GM18517 (cell line): ENCODE results near the gene TARBP2.
"Not testable (repeated sequence)": the region's sequence is repeated elsewhere in the genome, so short reads cannot be mapped to it uniquely, and the experiment has no call there.

ENCODE experiments used
- ATAC-seq: cut with Tn5 transposase; IDR thresholded peaks from one replicate; pipeline ENCODE4 v1.9.1; 2021; ENCODE audit warnings: mild to moderate bottlenecking, moderate library complexity; ENCODE audit not compliant: unreplicated experiment

Gene TARBP2

DNA sequence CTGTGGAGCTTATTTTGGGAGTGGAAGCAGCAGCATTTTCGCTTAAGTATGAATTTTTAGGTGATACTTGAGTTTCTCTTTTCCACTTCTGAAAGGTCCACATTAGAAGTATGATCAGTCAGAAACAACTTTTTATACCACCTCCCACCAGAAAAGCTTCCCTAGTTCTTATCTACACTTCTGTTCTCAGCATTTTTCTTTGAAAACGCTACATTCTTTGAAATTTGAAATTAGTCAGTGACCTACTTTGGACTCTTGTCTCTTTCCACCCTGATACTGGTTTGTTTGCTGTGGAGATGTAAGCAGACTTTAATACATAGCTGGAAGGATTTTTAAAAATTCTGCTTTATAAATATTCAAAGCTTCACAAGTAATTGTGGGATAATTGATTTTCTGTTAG lies 27.0 kb upstream of the TARBP2 start:
- ATAC-seq, result no peak

DNA sequence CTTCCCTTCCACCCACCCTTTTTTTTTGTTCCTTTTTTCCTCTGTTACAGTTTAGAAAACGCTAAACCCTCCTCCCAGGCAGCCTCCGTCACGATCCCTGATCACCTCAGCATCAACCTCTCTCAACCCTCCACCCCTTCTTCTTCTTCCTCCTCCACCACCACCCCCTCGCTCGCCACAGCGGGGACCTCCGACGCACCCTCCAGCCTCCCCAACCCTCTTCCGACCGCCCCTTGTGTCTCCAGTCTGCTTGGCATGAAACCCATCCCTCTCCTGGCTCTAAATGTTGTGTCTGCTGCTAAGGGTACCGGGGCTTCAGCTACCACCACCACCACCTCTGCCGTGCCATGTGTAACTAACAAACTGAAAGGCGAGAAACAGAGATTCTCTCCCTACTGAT lies 26.3 kb upstream of the TARBP2 start:
- ATAC-seq, result no peak

DNA sequence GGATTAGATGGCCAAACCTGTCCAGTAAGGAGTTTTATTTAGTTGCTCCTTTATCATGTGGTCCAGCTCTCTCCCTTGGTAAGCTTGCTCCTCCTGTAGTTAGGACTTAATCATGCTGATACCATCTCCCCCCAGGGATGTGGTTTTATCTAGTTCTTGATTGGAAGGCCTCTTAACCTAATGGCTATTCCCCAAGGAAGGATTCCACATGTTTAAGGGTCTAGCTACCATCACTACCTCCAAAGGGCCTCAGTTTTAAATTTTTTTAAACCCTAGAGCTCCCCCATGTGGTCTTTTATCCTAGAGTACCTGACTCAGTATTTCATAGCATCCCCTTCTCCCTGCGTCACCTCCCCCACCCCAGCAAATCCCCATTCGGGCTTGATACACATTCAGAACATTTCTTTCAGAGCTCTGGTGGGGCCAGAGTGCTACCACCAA lies 24.3 kb upstream of the TARBP2 start:
- no peak for ATAC-seq

DNA sequence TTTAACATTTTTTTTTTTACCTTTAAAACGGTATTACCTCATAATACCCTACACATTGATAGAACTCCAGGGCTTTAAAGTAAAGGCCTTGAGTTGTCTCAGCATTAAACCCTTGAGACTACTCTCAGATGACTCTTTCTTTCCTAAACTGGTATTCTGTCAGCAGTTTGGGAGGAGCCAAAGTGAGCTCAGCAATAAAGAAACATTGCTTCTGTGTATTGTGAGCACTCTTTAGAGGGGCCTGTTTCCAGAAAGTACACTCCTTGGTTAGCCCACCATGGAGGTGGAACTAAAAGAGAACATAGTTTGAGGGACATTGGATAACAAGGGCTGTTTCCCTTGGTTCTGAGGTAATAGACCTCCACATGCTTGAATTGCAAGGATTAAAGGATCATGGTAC lies 22.2 kb upstream of the TARBP2 start:
- no peak for ATAC-seq

DNA sequence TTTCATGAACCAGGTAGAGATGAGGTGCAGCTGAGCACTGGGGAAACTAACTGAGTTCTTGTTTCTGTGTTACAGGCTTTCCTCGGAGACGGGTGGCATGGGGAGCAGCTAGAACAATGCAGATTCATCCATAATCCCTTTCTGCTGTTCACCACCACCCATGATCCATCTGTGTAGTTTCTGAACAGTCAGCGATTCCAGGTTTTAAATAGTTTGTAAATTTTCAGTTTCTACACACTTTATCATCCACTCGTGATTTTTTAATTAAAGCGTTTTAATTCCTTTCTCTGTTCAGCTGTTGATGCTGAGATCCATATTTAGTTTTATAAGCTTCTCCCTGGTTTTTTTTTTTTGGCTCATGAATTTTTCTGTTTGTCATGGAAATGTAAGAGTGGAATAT lies 21.8 kb upstream of the TARBP2 start:
- ATAC-seq, result no peak

DNA sequence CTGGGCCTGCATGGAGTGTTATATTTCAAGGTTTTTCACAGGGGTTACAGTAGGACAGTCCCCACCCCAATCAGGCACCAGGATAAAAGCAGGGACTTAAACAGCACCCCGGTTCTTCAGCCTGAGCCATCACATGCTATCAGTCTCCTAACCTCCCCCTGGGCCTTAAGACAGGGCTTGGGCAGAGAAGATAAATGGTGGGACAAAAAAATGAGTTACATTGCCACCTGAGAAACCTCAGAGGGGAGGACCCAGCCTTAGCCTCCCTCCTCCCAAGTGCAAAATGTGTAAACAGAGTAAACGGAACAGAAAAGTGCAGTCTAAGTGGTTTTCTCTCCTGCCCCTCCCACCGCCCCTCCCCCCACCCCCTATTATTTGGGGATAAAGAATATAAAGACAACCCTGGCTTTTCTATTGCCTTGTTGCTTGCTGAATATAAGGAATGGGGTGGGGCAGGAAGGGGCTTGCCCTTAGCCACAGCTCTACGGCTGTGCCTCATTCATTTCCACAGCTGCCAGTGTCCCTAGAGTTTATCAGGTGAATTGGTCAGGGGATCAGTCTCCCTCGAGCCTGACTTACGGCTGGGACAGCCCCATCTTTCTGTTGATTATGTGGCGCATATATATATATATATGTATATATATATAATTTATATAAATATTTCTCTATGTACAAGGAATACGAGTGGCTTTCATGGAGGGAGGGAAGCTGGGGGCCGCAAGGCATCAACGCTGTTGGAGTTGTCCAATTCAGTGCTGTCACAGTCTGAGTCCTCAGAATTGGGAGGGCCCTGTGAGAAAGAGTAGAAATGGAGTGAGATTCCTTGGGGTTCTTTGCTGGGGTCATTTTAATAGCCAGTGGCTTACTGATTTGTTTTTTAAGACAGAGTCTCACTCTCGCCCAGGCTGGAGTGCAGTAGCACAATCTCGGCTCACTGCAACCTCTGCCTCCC lies 20.3 kb upstream of the TARBP2 start:
- no peak for ATAC-seq

DNA sequence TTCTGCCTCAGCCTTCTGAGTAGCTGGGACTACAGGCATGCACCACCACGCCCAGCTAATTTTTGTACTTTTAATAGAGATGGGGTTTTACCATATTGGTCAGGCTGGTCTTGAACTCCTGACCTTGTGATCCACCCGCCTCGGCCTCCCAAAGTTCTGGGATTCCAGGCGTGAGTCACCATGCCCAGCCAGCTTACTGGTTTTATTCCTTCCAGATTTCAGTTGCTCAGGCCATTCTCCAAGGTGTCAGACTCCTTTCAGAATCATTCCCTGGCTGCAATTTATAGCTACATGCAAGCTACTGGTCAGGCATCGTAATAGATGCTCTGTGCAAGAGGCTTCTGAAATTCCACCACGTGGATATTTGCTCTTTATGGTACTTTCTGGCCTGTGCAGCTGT lies 19.6 kb upstream of the TARBP2 start:
- ATAC-seq, result not testable (repeated sequence)

DNA sequence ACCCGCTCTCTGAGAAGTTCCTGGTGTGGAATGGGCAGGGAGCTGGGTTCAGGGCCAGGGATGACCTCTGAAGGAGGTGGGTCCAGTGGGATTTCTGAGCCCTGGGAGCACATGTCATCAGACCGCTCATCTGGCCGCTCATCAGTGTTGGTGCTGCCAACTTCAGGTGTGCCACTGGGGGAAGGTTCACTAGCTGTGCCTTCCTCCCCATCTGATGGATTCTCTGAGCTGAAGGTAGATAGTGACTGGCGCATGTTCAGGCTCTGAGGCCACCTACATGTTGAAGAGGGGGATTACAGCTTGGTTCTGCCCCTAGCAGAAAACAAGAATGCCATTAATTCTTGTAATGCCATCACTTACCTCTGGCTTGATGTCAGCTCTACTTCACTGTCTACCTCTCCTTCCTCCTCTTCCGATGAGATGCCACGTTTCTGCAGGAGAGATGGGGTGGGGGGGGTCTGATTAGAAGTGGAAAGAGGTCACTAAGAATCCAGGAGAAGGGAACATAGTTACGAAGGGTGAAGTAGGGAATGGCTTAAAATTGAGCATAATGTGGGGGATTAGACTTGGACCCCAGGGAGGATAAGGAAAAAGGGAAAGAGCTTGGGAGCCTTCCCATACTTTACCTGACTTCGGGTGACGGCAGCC lies 19.0 kb upstream of the TARBP2 start:
- ATAC-seq, result no peak

DNA sequence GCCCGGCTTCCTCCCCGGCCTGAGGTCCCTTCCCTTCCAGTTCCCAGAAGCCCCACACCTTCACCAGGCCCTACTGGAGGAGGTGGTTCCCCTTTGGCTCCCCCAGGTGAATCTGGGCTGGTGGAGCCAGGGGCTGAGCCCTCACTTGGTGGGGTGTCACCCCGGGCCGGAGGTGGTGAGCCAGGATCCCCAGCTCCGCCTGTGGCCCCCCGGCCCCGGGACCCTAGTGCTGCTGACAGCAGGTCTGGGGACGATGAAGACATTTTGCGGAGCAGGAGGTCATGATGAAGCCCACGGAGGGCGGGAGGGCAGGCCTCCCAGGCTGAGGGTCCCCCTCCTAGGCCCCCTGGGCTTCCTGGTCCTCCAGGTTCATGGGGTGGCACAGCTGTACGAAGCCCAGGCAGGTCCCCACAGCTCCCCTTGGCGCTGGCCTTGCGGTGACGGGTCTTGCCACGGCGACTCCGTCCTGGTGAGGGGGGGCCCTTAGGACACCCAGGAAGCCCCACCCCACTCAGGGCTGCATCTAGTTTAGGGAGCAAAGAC lies 18.4 kb upstream of the TARBP2 start:
- ATAC-seq, result no peak

DNA sequence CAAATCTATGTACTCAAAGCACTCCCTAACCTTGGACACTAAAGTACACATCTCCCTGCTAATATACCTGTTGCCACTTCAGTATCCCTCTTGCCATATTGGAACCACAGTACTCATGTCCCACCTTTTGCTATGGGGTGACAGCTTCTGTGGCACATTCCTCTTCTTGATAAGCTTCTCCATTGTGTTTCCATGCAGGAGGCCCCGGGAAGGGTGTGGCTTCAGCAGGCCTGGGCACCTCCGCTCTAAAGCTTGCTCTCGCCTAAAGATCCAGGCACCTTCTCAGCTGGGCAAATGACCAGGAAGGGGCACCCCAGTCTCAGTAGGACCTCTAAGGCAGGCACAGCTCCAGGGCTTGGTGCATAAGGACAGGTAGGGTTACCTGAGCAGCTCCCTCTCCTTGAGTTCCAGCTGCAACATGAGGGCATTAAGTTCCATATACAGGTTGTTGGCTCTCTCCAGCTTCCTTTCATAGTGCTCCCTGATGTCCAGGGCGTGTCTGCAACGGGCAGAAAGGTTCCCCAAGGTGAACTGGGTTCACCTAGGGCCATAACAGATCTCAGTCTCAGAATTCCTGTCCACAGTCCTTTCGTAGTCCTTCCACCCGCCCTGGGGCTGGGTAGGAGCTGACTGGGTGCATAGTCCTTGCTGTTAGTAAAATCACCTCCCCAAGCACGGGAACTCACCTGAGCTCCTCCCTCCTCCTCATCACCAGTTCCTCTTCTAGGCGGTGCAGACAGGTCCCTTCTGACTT lies 17.7 kb upstream of the TARBP2 start:
- ATAC-seq, result no peak

DNA sequence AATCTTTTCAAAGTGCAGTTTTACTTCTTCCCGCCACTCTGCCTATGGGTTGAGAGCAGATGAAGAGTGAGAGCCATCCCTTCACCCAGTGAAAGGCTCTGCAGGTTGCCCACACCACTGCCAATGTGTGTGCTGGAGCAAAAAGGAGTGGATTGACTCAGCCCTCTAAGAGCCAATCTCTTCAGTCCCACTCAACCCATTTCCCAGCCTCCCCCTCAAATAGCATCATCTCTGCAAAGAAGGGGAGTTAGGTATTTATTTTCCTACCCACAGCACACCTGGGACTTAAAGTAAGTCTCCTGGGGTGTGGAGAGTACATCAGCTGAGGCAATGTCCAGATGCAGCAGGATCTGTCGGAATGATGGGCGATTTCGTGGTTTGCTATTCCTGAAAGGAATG lies 17.1 kb upstream of the TARBP2 start:
- ATAC-seq, result no peak

DNA sequence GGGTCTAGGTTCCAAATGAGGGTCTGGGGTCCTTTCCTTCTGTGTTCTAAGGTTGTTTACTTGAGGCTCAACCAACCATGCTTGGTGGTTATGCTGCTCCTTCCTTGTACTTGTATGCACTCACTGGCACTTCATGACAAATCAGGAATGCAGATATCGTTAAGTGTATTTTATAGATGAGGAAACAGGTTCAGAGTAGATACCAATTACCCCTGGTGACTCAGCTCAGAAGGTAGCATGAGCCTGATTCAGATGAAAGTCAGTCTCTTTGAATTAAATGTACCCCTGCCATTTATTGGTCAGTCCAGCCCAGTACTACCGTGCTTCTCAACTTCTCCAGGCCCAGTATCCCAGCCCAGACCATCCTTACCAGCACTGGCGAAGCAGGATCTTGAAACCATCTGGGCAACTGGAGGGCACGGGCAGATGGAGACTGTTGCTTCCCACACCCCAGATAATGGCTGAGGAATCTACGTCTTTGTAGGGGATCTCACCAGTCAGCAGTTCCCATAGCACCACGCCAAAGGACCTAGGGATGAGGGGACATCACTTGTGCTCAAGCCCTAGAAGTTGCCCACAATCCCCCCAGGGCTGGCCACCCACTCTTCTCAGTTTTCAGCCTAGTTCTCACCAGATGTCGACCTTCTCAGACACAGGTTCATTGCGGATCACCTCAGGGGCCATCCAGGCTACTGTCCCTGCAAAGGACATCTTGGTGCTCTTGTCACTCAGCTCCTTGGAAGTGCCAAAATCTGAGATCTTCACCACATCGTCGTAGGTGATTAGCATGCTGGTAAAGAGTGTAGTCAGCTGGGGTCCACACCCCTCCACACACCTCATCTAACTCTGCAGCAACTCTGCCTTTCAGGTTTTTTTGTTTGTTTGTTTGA lies 16.2 kb upstream of the TARBP2 start:
- ATAC-seq, result no peak

DNA sequence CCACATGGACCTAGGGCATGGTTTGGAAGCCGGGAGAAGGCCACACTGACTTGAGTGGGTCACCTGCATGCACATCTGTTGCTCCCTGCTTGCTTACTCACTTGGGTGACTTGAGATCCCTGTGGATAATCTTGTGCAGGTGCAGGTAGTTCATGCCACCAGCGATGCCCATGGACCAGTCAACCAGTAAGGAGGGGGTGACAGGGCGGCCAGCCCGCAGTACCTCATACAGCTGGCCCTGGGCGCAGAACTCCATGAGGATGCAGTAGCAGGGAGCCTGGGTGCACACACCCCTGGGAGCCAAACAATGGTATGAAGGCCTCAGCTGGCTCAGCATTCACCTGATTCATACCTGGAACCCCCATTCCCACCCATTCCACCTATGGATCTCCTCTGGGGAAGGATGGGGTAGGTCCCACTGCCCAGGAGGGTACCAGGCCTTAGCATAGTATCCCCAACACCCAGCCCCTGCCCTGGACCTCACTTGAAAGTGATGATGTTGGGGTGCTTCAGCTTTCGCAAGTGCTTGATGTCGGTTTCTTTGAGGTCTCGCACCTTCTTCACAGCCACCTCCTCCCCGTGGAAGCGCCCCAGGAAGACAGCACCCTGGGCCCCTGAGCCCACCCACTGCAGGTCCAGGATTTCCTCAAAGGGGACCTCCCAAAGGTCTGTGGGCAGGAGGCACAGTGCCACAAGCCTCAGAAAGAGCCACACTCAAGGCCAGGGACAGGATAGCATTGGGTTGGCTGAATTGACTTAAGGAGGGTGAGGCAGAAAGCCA lies 14.9 kb upstream of the TARBP2 start:
- ATAC-seq, result no peak

DNA sequence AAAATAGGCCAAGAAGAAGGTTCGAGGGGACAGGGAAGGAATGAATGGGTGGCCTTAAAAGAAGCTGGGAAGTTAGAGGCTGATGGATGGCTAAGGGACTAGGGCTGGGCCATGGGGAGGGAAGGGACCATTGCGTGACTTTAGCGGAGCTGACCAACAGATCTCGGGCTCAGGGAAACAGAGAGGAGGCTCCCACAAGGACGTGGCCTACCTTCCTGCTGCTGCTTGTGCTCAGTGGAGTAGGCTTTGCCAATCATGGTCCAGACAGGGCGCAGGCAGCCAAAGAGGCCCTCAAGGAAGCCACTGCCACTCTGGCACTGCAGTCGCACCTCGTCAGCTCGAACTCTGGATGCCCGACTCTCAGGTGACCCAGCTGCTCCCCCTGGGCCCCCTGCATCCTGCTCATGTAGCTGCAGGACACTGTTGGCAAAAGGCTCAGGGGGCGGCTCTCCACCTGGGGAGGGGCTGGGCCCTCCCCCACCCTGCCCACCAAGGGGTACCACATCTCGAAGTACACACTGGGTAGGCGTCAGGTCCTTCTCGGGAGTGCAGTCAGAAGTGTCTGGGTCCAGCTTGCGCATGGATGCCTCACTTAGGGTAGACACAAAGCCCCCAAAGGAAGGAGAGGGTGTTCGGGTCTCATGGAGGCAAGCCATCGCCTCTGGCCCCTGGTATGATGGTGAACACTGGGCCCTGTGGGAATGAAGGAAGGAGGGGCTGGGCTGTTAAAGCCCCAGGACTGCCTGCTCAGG lies 14.2 kb upstream of the TARBP2 start:
- ATAC-seq, result no peak

DNA sequence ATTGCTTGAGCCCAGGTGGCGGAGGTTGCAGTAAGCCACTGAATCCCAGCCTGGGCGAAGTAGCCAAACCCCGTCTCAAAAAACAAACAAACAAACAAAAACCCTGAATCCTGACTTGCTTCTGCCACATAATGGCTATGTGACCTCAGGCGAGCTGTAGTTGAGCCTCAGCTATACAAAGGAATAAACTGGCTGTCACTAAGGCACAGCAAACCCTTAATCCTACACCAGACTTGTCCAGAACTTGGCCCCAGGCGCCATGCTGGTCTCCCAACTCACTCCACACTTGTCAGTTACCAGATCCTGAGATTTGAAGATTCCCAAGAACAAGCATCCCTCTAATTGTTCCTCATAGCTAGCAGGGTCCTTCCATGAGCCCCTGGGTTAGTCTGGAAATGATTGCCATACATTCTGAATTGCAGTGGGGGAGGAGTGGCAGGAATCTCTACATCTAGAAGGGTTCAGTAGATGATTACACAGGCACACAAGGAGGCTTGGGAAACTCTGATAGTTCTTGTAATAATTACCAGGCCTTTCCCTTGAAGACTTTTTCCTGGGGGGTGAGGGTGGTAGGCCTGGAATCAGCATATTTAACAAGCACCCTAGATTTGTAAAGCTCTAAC lies 11.7 kb upstream of the TARBP2 start:
- no peak for ATAC-seq

DNA sequence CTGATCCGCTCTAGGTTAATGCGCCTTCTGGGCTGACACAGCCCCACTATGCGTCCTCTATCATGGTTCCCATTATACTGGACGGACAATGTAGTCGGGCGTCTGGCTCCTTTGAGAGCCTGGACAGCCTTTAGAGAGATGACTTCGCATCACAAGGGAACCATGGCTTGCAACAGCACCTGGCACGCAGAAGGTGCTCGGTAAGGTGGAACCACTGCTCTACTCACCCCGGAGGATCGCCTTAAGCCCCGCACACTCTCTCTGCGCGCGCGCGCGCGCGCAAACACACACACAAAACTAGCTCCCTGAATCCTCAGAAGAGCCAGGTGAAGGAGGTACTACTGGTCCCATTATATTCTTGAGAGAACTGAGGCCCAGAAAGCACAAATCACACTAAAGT lies 8.9 kb upstream of the TARBP2 start:
- no peak for ATAC-seq

DNA sequence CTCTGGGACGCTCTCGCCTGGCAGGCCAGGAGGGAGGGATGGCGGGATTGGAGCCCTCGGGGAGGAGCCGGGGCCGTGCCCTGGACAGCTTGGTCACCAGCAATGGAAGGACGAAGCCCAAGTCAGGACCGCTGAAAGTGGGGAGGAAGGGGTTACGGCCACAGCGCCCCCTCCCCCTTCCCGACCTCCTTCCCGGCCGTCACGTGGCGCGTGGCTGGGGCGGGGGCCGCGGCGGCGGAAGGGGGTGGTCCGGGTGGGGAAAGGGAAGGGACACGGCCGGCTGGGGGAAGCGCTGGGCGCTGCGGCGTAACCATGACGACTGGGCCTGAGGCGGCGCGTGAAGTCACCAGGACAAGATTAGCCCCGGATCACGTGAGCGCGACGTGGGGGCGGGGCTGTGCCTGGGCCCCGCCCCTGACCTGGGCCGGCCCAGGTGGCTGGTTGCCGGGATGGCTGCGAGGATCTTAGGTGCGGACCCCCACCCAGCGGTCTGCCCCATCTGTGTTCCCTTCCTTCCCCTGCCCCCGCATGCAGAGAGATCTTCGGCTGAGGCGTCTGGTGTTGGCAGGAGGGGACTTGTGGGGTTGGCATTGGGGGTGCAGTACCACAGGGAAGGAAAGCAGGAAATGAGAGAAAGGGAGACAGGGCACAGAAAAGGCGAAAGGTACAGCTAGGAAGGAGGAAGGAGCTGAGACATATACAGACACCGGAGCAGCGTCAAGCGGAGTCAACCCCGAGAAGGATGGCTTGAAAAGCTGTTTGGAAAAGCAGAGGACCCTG lies 8.1 kb upstream of the TARBP2 start:
- ATAC-seq, result no peak
